Body of pancreas (tissue), 4 donors: ENCODE results near the gene KIF3C. TPM values are rescaled to one million over a fixed set of nuclear protein-coding genes. Genes with fewer than 3 reads are reported as not detected.

Experiments used
- ATAC-seq: fragments of 150-250 bp; one replicate; pipeline ENCODE4 v1.9.1; 2016
- DNase-seq, 4 donors: peaks; one replicate each; pipeline ENCODE4 v3.0.0-alpha.2; 2019
- H3K27ac ChIP-seq, 4 donors: fragments of 200-600 bp; sonication (generic); 1 replicate in 3 of 4; 2 replicates in 1 of 4; pipeline versions ENCODE4 v1.5.1 to v1.6.1; 2016 to 2019; ENCODE audit warnings: mild to moderate bottlenecking in 1 of 4, mixed read lengths in 1 of 4, moderate library complexity in 1 of 4
- H3K27me3 ChIP-seq, 2 donors: fragments of 200-600 bp; sonication (generic); one replicate each; pipeline ENCODE4 v1.6.0; 2016; ENCODE audit warnings: mild to moderate bottlenecking in 1 of 2
- H3K36me3 ChIP-seq, 2 donors: fragments of 200-600 bp; sonication (generic); replicated peaks in 1 of 2; 2 replicates each; pipeline ENCODE4 v1.5.1; 2016; ENCODE audit warnings: low read depth in 2 of 2; ENCODE audit not compliant: insufficient read depth in 1 of 2
- H3K4me1 ChIP-seq: fragments of 200-600 bp; sonication (generic); one replicate; pipeline ENCODE4 v1.6.0; 2016
- H3K4me3 ChIP-seq, 2 donors: fragments of 200-600 bp; sonication (generic); 1 replicate in 1 of 2; 2 replicates in 1 of 2; pipeline ENCODE4 v1.5.1; 2016 to 2019
- H3K9me3 ChIP-seq, 3 donors: fragments of 200-600 bp; sonication (generic); 1 replicate in 2 of 3; 2 replicates in 1 of 3; pipeline ENCODE4 v1.5.1; 2016
- CTCF ChIP-seq, 7 experiments: fragments of 450-650 bp in 4 of 7; fragments of 200-600 bp in 3 of 7; sonication (generic) in 3 of 7; IDR thresholded peaks; one replicate each; pipeline ENCODE4 v1.5.1; 2016 to 2019; ENCODE audit warnings: antibody characterized with exemption in 7 of 7
- POLR2A ChIP-seq, 3 donors: fragments of 450-650 bp; IDR thresholded peaks; one replicate each; pipeline ENCODE4 v1.6.1; 2016; ENCODE audit warnings: antibody characterized with exemption in 3 of 3, mild to moderate bottlenecking in 2 of 3
- WGBS, 2 donors: methylation state at CpG; one replicate each; pipeline ENCODE4 v1.1.5; 2017; 5-methylcytosine and 5-hydroxymethylcytosine counted together
- intact Hi-C: fragments of 100-400 bp; cut with DNase I; formaldehyde crosslinking; loops from one replicate; pipeline ENCODE4 v1.15.1; 2023
- total RNA-seq, 2 donors: library from RNA; depleted of rRNA; stranded (reverse); fragments of >200 nt; gene quantifications; one replicate each; pipeline ENCODE4 v1.1.0, GENCODE V29; 2016

KIF3C gene
- total RNA-seq, 2 donors from 2014 or later: 0.99 to 3.1 TPM

DNA sequence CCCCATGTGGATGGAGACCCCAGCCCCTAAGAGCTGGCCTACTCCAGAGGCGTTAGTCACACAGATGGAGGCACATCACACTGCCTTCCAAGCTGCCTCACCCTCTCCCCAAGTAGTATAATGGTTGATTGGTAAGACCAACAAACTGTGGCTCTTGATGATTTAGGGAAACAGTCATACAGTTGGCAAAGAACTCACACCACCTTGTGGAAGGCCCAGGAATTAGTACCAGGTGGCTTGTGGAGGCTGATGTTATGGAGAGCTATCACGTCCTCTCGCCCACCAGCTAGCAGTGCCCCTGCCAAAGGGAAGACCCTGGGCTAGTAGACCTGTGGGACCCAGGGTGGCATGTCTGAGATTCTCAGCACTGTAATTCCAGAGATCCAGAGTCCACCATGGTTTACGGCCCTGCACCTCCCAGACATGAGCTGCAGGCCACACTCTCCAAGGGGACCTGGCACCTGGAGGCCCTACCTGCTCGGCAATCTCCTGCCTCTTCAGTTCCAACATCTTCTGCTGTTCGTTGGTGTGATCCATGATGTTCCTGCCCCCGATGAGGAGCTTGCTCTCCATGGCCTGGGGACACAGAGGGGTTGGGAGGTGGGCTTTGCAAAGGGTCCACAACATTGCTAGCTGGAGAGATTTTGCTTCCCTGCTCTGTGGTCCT is 26.3 kb downstream of the KIF3C start:
- intact Hi-C loops: no loop called here
- Histone ChIP-seq H3K4me3 (no peak overlapping the region), H3K27ac (no peak overlapping the region), H3K4me1 (no peaks in the 10 kb centered on the region), H3K9me3 (no peaks in the 10 kb centered on the region), H3K27me3 (no peaks in the 10 kb centered on the region), H3K36me3 (no peaks in the 10 kb centered on the region)
- TF ChIP-seq POLR2A (IDR thresholded peaks at IDR 0.05) (no peak), CTCF (IDR thresholded peaks at IDR 0.05) (no peak)
- ATAC-seq (no peak), DNase-seq (no peak)
- 81 to 83% methylated on average over 1 to 7 of the region's 7 CpGs for WGBS, 2 donors

GRCh38 chr2:25955036-25955435 is 27.3 kb downstream of the KIF3C start:
- TF ChIP-seq CTCF (IDR thresholded peaks at IDR 0.05) (no peak), POLR2A (IDR thresholded peaks at IDR 0.05) (no peak)
- no peak overlapping the region for H3K27ac ChIP-seq
- no peaks in the 10 kb centered on the region for H3K36me3 ChIP-seq
- H3K4me1 ChIP-seq: no peaks in the 10 kb centered on the region
- ATAC-seq (no peak), DNase-seq (no peak)
- no peak overlapping the region for H3K4me3 ChIP-seq
- H3K27me3 ChIP-seq: no peaks in the 10 kb centered on the region
- no peaks in the 10 kb centered on the region for H3K9me3 ChIP-seq
- 60 to 70% methylated on average over 7 of the region's 7 CpGs for WGBS, 2 donors
- intact Hi-C loops: no loop called here

DNA sequence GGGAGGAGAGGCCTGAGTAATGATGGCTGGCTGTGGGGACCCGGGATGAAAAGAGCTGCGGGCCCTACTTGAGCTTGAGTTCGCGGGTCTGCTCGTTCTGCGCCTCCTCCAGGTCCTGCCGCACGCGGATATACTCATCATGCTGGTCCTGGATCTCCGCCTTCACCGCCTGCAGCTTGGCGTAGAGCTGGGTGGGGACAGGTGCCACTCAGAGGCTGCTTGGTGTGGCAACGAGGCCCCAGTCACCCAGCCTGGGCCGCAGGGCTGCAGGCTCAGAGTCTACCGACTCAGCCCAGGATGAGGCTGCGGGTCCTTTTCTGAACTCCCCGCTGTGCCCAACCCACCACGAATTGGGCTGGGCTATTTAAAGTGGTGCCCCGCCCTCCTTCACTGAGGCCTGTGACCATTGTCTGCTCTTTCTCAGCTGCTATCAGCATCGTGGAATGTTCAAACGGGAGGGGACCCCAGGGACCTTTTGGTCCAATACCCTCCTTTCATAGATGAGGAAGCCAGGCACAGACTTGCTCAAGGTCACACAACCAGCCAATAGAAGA is 28.0 kb downstream of the KIF3C start:
- DNase-seq (no peak), ATAC-seq (no peak)
- intact Hi-C loops: loop anchor here (5.0 kb wide), 1 partner anchor 193 kb away; no protein-coding TSS in a partner anchor

GRCh38 chr2:25951071-25951547 is 31.2 kb downstream of the KIF3C start:
- intact Hi-C loops: loop anchor here (5.0 kb wide), 1 partner anchor 196 kb away; no protein-coding TSS in a partner anchor
- DNase-seq (peak; percentile 86 to 89 (median 88)), ATAC-seq (peak; percentile 98)
- Histone ChIP-seq H3K9me3 (no peaks in the 10 kb centered on the region), H3K4me3 (no peak overlapping the region), H3K27me3 (no peaks in the 10 kb centered on the region), H3K36me3 (no peaks in the 10 kb centered on the region), H3K27ac (peak overlapping the region in 1 of 4 donors; percentile 41), H3K4me1 (no peaks in the 10 kb centered on the region)
- TF ChIP-seq CTCF (IDR thresholded peaks at IDR 0.05) (peak; percentile 69 to 96 (median 94)), POLR2A (IDR thresholded peaks at IDR 0.05) (peak in 1 of 3 donors; percentile 9)
- 4 to 8% methylated on average over 9 to 11 of the region's 11 CpGs for WGBS, 2 donors

More for the DNA sequence above, 28.0 kb downstream of the KIF3C start:
- Histone ChIP-seq H3K4me3 (no peak overlapping the region), H3K36me3 (no peaks in the 10 kb centered on the region), H3K27me3 (no peaks in the 10 kb centered on the region), H3K27ac (no peak overlapping the region), H3K4me1 (no peaks in the 10 kb centered on the region), H3K9me3 (no peaks in the 10 kb centered on the region)
- 76 to 82% methylated on average over 21 of the region's 21 CpGs for WGBS, 2 donors
- TF ChIP-seq POLR2A (IDR thresholded peaks at IDR 0.05) (no peak), CTCF (IDR thresholded peaks at IDR 0.05) (no peak)
